Neural cell (in vitro differentiated cells): ENCODE measurements around the gene AFF3. TPM values are rescaled to one million over a fixed set of nuclear protein-coding genes. Genes with fewer than 3 reads are reported as not detected.

Source experiments
- H2AFZ ChIP-seq: fragments of 200-600, 300-800 bp; sonication (generic), shearing (Covaris generic); 2 replicates; pipeline ENCODE4 v1.6.0; 2014; ENCODE audit warnings: low read depth, mild to moderate bottlenecking, antibody characterized with exemption, low read length, moderate library complexity
- H3F3A ChIP-seq: fragments of 200-600 bp; shearing (Covaris generic); 2 replicates; pipeline ENCODE4 v1.6.1; 2016; ENCODE audit warnings: mild to moderate bottlenecking, moderate library complexity, mixed read lengths, antibody characterized with exemption, low read length; ENCODE audit not compliant: insufficient read depth, poor library complexity, severe bottlenecking
- H3K27ac ChIP-seq: fragments of 200-600, 300-800 bp; sonication (generic), shearing (Covaris generic); 2 replicates; pipeline ENCODE4 v1.5.1; 2014; ENCODE audit warnings: mild to moderate bottlenecking, low read length, moderate library complexity
- H3K27me3 ChIP-seq: fragments of 300-800, 200-600 bp; sonication (generic), shearing (Covaris generic); 2 replicates; pipeline ENCODE4 v1.6.0; 2014; ENCODE audit warnings: mild to moderate bottlenecking, low read depth, low read length, moderate library complexity; ENCODE audit not compliant: insufficient read depth
- H3K36me3 ChIP-seq: fragments of 300-800, 200-600 bp; sonication (generic), shearing (Covaris generic); 2 replicates; pipeline ENCODE4 v1.5.1; 2014; ENCODE audit warnings: mild to moderate bottlenecking, antibody characterized with exemption, low read length, moderate library complexity; ENCODE audit not compliant: insufficient read depth
- H3K4me2 ChIP-seq: fragments of 300-800, 200-600 bp; sonication (generic), shearing (Covaris generic); 2 replicates; pipeline ENCODE4 v1.6.0; 2014; ENCODE audit warnings: mild to moderate bottlenecking, low read length
- H3K4me3 ChIP-seq: fragments of 300-800, 200-600 bp; sonication (generic), shearing (Covaris generic); 2 replicates; pipeline ENCODE4 v1.5.1; 2014; ENCODE audit warnings: mild to moderate bottlenecking, low read length, moderate library complexity
- H3K79me2 ChIP-seq: fragments of 200-600 bp; shearing (Covaris generic); replicated peaks from 2 replicates; pipeline ENCODE4 v1.6.0; 2014; ENCODE audit warnings: mild to moderate bottlenecking, low read length, moderate library complexity; ENCODE audit not compliant: insufficient read depth
- H3K9ac ChIP-seq: fragments of 300-800, 200-600 bp; sonication (generic), shearing (Covaris generic); 2 replicates; pipeline ENCODE4 v1.6.1; 2016; ENCODE audit warnings: mild to moderate bottlenecking, low read length, mixed read lengths
- H3K9me2 ChIP-seq: fragments of 200-600 bp; shearing (Covaris generic); 2 replicates; pipeline ENCODE4 v1.6.1; 2016; ENCODE audit warnings: mild to moderate bottlenecking, low read length, mixed read lengths; ENCODE audit not compliant: insufficient read depth
- H3K9me3 ChIP-seq: fragments of 200-600, 300-800 bp; sonication (generic), shearing (Covaris generic); 2 replicates; pipeline ENCODE4 v1.6.1; 2016; ENCODE audit warnings: mild to moderate bottlenecking, mixed run types, low read length, moderate library complexity, mixed read lengths
- H4K20me1 ChIP-seq: fragments of 200-600 bp; shearing (Covaris generic); 2 replicates; pipeline ENCODE4 v1.6.1; 2016; ENCODE audit warnings: mild to moderate bottlenecking, mixed run types; ENCODE audit not compliant: insufficient read depth
- CTCF ChIP-seq: fragments of 450-650 bp; IDR thresholded peaks from 2 replicates; pipeline ENCODE4 v1.5.1; 2014; ENCODE audit warnings: antibody characterized with exemption, mild to moderate bottlenecking, moderate library complexity; ENCODE audit not compliant: poor library complexity, severe bottlenecking
- EP300 ChIP-seq: fragments of 450-650 bp; conservative IDR thresholded peaks from 2 replicates; pipeline ENCODE4 v1.6.1; 2014; ENCODE audit warnings: antibody characterized with exemption, mild to moderate bottlenecking, moderate library complexity; ENCODE audit not compliant: poor library complexity, severe bottlenecking
- EZH2 ChIP-seq: fragments of 200-600, 300-800 bp; shearing (Covaris generic), sonication (generic); IDR thresholded peaks from 2 replicates; pipeline ENCODE4 v1.6.1; 2014; ENCODE audit warnings: antibody characterized with exemption, low read length, borderline replicate concordance, mild to moderate bottlenecking; ENCODE audit not compliant: insufficient read depth, poor library complexity, severe bottlenecking
- MXI1 ChIP-seq: fragments of 450-650 bp; conservative IDR thresholded peaks from 2 replicates; pipeline ENCODE4 v1.6.1; 2014; ENCODE audit warnings: antibody characterized with exemption, mild to moderate bottlenecking; ENCODE audit not compliant: poor library complexity, severe bottlenecking
- POLR2AphosphoS5 ChIP-seq: IDR thresholded peaks from 2 replicates; pipeline ENCODE4 v1.6.1; 2012
- RAD21 ChIP-seq: fragments of 450-650 bp; conservative IDR thresholded peaks from 2 replicates; pipeline ENCODE4 v1.6.1; 2014; ENCODE audit warnings: antibody characterized with exemption, mild to moderate bottlenecking, moderate library complexity
- SMC3 ChIP-seq: fragments of 450-650 bp; conservative IDR thresholded peaks from 2 replicates; pipeline ENCODE4 v1.6.1; 2014; ENCODE audit warnings: antibody characterized with exemption, mild to moderate bottlenecking, moderate library complexity; ENCODE audit not compliant: poor library complexity
- TAF1 ChIP-seq: IDR thresholded peaks from 2 replicates; pipeline ENCODE4 v1.6.1; 2012; ENCODE audit warnings: low read depth
- polyA plus RNA-seq: library from polyadenylated mRNA; depleted of rRNA; stranded (reverse); fragments of >200 nt; gene quantifications from 2 replicates; pipeline ENCODE4 v1.2.3, GENCODE V29; 2014
- TF ChIP-seq, protein P1 (sequence below): IDR thresholded peaks from 2 replicates; pipeline ENCODE4 v1.6.1; 2012; ENCODE audit warnings: borderline replicate concordance

AFF3 gene
- polyA plus RNA-seq, 1 donor from 2014 or later = 5.1 TPM

DNA sequence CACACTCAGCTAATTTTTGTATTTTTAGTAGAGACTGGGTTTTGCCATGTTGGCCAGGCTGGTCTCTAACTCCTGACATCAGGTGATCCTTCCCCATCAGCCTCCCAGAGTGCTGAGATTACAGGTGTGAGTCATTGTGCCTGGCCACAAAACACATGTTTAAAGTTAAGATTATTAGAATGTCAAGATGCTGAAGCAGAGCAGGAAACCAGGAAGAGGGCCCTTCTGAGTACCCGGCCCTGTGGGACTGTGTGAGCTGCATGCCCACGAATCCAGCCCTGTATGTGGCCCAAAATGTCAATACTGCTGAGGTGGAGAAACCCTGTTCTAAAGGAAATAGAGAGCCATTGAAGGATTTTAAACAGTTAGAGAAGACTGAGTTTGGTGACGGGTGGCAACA lies 621.6 kb downstream of the AFF3 start:
- peaks cover 10% of the 10 kb centered on the region for H3K27me3 ChIP-seq
- no peaks in the 10 kb centered on the region for H4K20me1 ChIP-seq
- TF ChIP-seq TAF1 = no peak
- no peak for TF ChIP-seq MXI1
- TF ChIP-seq EZH2 = no peak
- TF ChIP-seq EP300 = no peak
- no peak for TF ChIP-seq POLR2AphosphoS5
- no peak for TF ChIP-seq RAD21
- H3F3A ChIP-seq = no peaks in the 10 kb centered on the region
- H3K27ac ChIP-seq = no peak overlapping the region
- no peaks in the 10 kb centered on the region for H3K79me2 ChIP-seq
- no peak overlapping the region for H3K9ac ChIP-seq
- H3K4me2 ChIP-seq = no peak overlapping the region
- H3K36me3 ChIP-seq = no peaks in the 10 kb centered on the region
- H3K9me2 ChIP-seq = no peaks in the 10 kb centered on the region
- H2AFZ ChIP-seq = no peak overlapping the region
- no peaks in the 10 kb centered on the region for H3K9me3 ChIP-seq
- no peak overlapping the region for H3K4me3 ChIP-seq

DNA sequence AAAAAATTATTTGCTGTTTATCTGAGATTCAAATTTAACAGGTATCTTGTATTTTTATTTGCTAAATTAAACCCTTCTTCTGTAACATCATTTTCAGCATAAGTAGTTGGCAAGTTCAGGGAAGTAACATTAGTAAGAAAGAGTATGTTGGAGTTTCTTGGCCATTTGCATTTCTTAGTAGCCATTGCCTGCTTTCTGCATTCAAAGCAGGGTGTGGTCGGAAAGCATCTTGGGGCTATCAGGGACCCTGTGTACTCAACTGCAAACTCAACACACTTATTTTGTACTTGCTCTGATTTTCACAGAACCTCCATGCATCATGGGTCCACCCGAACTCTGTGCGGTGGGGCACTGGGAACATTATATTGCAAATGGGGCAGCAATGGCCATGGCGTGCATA lies 622.2 kb downstream of the AFF3 start:
- H3K4me2 ChIP-seq = no peak overlapping the region
- no peak overlapping the region for H2AFZ ChIP-seq
- H3K36me3 ChIP-seq = no peaks in the 10 kb centered on the region
- H3F3A ChIP-seq = no peaks in the 10 kb centered on the region
- no peaks in the 10 kb centered on the region for H3K9me3 ChIP-seq
- no peaks in the 10 kb centered on the region for H3K9me2 ChIP-seq
- H3K9ac ChIP-seq = no peak overlapping the region
- TF ChIP-seq, protein P1, sequence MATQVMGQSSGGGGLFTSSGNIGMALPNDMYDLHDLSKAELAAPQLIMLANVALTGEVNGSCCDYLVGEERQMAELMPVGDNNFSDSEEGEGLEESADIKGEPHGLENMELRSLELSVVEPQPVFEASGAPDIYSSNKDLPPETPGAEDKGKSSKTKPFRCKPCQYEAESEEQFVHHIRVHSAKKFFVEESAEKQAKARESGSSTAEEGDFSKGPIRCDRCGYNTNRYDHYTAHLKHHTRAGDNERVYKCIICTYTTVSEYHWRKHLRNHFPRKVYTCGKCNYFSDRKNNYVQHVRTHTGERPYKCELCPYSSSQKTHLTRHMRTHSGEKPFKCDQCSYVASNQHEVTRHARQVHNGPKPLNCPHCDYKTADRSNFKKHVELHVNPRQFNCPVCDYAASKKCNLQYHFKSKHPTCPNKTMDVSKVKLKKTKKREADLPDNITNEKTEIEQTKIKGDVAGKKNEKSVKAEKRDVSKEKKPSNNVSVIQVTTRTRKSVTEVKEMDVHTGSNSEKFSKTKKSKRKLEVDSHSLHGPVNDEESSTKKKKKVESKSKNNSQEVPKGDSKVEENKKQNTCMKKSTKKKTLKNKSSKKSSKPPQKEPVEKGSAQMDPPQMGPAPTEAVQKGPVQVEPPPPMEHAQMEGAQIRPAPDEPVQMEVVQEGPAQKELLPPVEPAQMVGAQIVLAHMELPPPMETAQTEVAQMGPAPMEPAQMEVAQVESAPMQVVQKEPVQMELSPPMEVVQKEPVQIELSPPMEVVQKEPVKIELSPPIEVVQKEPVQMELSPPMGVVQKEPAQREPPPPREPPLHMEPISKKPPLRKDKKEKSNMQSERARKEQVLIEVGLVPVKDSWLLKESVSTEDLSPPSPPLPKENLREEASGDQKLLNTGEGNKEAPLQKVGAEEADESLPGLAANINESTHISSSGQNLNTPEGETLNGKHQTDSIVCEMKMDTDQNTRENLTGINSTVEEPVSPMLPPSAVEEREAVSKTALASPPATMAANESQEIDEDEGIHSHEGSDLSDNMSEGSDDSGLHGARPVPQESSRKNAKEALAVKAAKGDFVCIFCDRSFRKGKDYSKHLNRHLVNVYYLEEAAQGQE = no peak
- TF ChIP-seq TAF1 (no peak), RAD21 (no peak), POLR2AphosphoS5 (no peak), EZH2 (no peak), CTCF (no peak), MXI1 (no peak), SMC3 (no peak), EP300 (no peak)
- H3K4me3 ChIP-seq = no peak overlapping the region
- peaks cover 10% of the 10 kb centered on the region for H3K27me3 ChIP-seq
- no peaks in the 10 kb centered on the region for H4K20me1 ChIP-seq
- H3K79me2 ChIP-seq = no peaks in the 10 kb centered on the region
- H3K27ac ChIP-seq = no peak overlapping the region

DNA sequence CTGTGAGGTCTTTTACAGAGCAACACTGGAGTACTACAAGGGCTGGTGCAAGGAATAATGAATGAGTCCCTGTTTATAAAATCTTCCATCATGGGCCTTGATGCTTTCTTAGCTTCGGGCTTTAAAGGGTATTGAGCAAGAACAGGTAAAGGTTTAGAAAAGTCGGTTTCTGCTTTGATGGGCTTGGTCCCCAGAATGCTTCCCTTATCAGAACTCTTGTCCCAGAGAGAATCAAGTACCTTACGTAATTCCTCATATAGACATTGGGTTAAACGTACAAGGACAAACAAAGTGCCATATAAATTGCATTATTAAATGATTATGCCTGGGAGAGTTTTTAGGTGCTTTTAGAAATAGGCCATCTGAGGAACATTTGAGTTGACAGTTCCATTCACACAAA lies 628.0 kb downstream of the AFF3 start:
- no peak overlapping the region for H3K4me2 ChIP-seq
- TF ChIP-seq SMC3 = no peak
- TF ChIP-seq CTCF = no peak
- TF ChIP-seq MXI1 = no peak
- TF ChIP-seq, protein P1 = no peak
- no peak overlapping the region for H3K4me3 ChIP-seq
- H3K27ac ChIP-seq = no peak overlapping the region
- H3K9ac ChIP-seq = no peak overlapping the region
- H3K9me3 ChIP-seq = no peaks in the 10 kb centered on the region
- H3K79me2 ChIP-seq = no peaks in the 10 kb centered on the region
- H3K9me2 ChIP-seq = no peaks in the 10 kb centered on the region
- no peaks in the 10 kb centered on the region for H4K20me1 ChIP-seq
- no peak overlapping the region for H2AFZ ChIP-seq
- no peaks in the 10 kb centered on the region for H3K27me3 ChIP-seq
- H3K36me3 ChIP-seq = no peaks in the 10 kb centered on the region
- H3F3A ChIP-seq = no peaks in the 10 kb centered on the region
